HepG2 (cell line): ENCODE results near the gene LGI4. TPM values are rescaled to one million over a fixed set of nuclear protein-coding genes. Genes with fewer than 3 reads are reported as not detected.
A peak's percentile ranks its signal among the peaks of the same experiment; 100 is the strongest.

ENCODE experiments used
- ESRRA ChIP-seq: sonication (generic); formaldehyde crosslinking; IDR thresholded peaks from 2 replicates; pipeline ENCODE4 v1.5.1; 2020; ENCODE audit warnings: mild to moderate bottlenecking, low read depth, missing genetic modification reagents
- KAT8 ChIP-seq: IDR thresholded peaks from 2 replicates; pipeline ENCODE4 v1.6.1; 2016; ENCODE audit warnings: missing genetic modification reagents, missing compliant biosample characterization
- RARA ChIP-seq: IDR thresholded peaks from 2 replicates; pipeline ENCODE4 v1.6.1; 2016; ENCODE audit warnings: missing genetic modification reagents, missing compliant biosample characterization
- ZKSCAN5 ChIP-seq: sonication (generic); formaldehyde crosslinking; IDR thresholded peaks from 2 replicates; pipeline ENCODE4 v1.5.1; 2020; ENCODE audit warnings: mild to moderate bottlenecking, missing genetic modification reagents
- ZNF124 ChIP-seq: sonication (generic); formaldehyde crosslinking; IDR thresholded peaks from 2 replicates; pipeline ENCODE4 v1.4.0; 2020; ENCODE audit warnings: missing genetic modification reagents
- ZNF292 ChIP-seq: sonication (generic); formaldehyde crosslinking; IDR thresholded peaks from 2 replicates; pipeline ENCODE4 v1.8.1; 2022; ENCODE audit warnings: mild to moderate bottlenecking, low read depth, missing genetic modification reagents, borderline replicate concordance
- ZNF772 ChIP-seq: sonication (generic); formaldehyde crosslinking; IDR thresholded peaks from 2 replicates; pipeline ENCODE4 v1.5.0; 2020; ENCODE audit warnings: mild to moderate bottlenecking, missing genetic modification reagents
- ZNF792 ChIP-seq: IDR thresholded peaks from 2 replicates; pipeline ENCODE4 v1.6.1; 2016
- ZSCAN25 ChIP-seq: sonication (generic); formaldehyde crosslinking; IDR thresholded peaks from 2 replicates; pipeline ENCODE4 v1.8.0; 2022; ENCODE audit warnings: mild to moderate bottlenecking, missing genetic modification reagents
- ZSCAN29 ChIP-seq: sonication (generic); formaldehyde crosslinking; conservative IDR thresholded peaks from 2 replicates; pipeline ENCODE4 v1.4.0; 2020; ENCODE audit warnings: mild to moderate bottlenecking, missing genetic modification reagents
- ZSCAN31 ChIP-seq: sonication (generic); formaldehyde crosslinking; IDR thresholded peaks from 2 replicates; pipeline ENCODE4 v1.5.0; 2020; ENCODE audit warnings: low read depth, mild to moderate bottlenecking, missing genetic modification reagents
- polyA plus RNA-seq, 8 experiments: library from polyadenylated mRNA; depleted of rRNA in 3 of 8; stranded (reverse) in 7 of 8; unstranded in 1 of 8; fragments of >200 nt; fragmentation: Illumina TruSeq in 4 of 8; extraction: Trizol in 4 of 8; gene quantifications; 2 replicates each; pipeline versions ENCODE4 v1.2.1 to v1.2.3, GENCODE V29; 2011 to 2016; ENCODE audit warnings: low read depth in 4 of 8, missing spikeins in 1 of 8, mixed read lengths in 1 of 8; ENCODE audit not compliant: insufficient read depth in 1 of 8
- total RNA-seq, 5 experiments: library from RNA; depleted of rRNA; stranded (reverse); fragments of >200 nt; fragmentation: Illumina TruSeq; extraction: Trizol; gene quantifications; 2 replicates each; pipeline ENCODE4 v1.2.3, GENCODE V29; 2016; ENCODE audit warnings: low read depth in 1 of 5
- TF ChIP-seq, protein P1 (sequence below): sonication (generic); formaldehyde crosslinking; IDR thresholded peaks from 2 replicates; pipeline ENCODE4 v1.8.0; 2022; ENCODE audit warnings: missing genetic modification reagents, mild to moderate bottlenecking, moderate library complexity, borderline replicate concordance
- TF ChIP-seq, protein P2 (sequence below): sonication (generic); formaldehyde crosslinking; IDR thresholded peaks from 2 replicates; pipeline ENCODE4 v1.5.1; 2020; ENCODE audit warnings: missing genetic modification reagents, mild to moderate bottlenecking, borderline replicate concordance
- TF ChIP-seq, protein P3 (sequence below): sonication (generic); formaldehyde crosslinking; IDR thresholded peaks from 2 replicates; pipeline ENCODE4 v1.5.1; 2020; ENCODE audit warnings: missing genetic modification reagents, mild to moderate bottlenecking, borderline replicate concordance
- TF ChIP-seq, protein P4 (sequence below): IDR thresholded peaks from 2 replicates; pipeline ENCODE4 v1.6.1; 2016; ENCODE audit warnings: low read depth
- TF ChIP-seq, protein P5 (sequence below): sonication (generic); formaldehyde crosslinking; conservative IDR thresholded peaks from 2 replicates; pipeline ENCODE4 v1.4.0; 2020; ENCODE audit warnings: mild to moderate bottlenecking, missing genetic modification reagents, moderate library complexity

LGI4 gene
- total and polyA plus RNA-seq, 2 of the 13 experiments (the other 11 are each of a cell fraction or from before 2014, with no cell fraction given) = 2.8 TPM; not detected in 1

DNA sequence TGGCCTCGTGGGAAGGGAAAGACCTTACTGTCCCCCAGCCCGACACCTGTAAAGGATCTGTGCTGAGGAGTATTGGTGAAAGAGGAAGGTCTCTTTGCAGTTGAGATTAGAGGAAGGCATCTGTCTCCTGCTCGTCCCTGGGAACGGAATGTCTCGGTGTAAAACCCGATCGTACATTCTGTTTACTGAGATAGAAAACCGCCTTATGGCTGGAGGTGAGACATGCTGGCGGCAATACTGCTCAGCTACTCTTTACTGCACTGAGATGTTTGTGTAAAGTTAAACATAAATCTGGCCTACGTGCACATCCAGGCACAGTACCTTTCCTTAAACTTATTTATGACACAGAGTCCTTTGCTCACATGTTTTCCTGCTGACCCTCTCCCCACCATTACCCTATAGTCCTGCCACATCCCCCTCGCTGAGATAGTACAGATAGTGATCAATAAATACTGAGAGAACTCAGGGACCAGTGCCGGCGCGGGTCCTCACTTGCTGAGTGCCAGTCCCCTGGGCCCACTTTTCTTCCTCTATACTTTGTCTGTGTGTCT, 5.1 kb downstream of the LGI4 start (continued):
- TF ChIP-seq, protein P1, sequence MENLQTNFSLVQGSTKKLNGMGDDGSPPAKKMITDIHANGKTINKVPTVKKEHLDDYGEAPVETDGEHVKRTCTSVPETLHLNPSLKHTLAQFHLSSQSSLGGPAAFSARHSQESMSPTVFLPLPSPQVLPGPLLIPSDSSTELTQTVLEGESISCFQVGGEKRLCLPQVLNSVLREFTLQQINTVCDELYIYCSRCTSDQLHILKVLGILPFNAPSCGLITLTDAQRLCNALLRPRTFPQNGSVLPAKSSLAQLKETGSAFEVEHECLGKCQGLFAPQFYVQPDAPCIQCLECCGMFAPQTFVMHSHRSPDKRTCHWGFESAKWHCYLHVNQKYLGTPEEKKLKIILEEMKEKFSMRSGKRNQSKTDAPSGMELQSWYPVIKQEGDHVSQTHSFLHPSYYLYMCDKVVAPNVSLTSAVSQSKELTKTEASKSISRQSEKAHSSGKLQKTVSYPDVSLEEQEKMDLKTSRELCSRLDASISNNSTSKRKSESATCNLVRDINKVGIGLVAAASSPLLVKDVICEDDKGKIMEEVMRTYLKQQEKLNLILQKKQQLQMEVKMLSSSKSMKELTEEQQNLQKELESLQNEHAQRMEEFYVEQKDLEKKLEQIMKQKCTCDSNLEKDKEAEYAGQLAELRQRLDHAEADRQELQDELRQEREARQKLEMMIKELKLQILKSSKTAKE (CRISPR knock-in tag) = peak; percentile 60
- peak; percentile 38; the same call in 1 of the 2 replicates for TF ChIP-seq RARA (CRISPR knock-in tag)
- TF ChIP-seq ZNF292 (CRISPR knock-in tag) = peak; percentile 47; the same call in 1 of the 2 replicates
- TF ChIP-seq ZKSCAN5 (CRISPR knock-in tag) = peak; percentile 96
- peak; percentile 95 for TF ChIP-seq ZSCAN29 (CRISPR knock-in tag)
- peak; percentile 38; the same call in 1 of the 2 replicates for TF ChIP-seq ZSCAN31 (CRISPR knock-in tag)
- TF ChIP-seq, protein P2, sequence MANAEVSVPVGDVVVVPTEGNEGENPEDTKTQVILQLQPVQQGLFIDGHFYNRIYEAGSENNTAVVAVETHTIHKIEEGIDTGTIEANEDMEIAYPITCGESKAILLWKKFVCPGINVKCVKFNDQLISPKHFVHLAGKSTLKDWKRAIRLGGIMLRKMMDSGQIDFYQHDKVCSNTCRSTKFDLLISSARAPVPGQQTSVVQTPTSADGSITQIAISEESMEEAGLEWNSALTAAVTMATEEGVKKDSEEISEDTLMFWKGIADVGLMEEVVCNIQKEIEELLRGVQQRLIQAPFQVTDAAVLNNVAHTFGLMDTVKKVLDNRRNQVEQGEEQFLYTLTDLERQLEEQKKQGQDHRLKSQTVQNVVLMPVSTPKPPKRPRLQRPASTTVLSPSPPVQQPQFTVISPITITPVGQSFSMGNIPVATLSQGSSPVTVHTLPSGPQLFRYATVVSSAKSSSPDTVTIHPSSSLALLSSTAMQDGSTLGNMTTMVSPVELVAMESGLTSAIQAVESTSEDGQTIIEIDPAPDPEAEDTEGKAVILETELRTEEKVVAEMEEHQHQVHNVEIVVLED (CRISPR knock-in tag) = peak; percentile 58; the same call in 1 of the 2 replicates
- peak; percentile 54; the same call in 1 of the 2 replicates for TF ChIP-seq ZNF772
- TF ChIP-seq, protein P3, sequence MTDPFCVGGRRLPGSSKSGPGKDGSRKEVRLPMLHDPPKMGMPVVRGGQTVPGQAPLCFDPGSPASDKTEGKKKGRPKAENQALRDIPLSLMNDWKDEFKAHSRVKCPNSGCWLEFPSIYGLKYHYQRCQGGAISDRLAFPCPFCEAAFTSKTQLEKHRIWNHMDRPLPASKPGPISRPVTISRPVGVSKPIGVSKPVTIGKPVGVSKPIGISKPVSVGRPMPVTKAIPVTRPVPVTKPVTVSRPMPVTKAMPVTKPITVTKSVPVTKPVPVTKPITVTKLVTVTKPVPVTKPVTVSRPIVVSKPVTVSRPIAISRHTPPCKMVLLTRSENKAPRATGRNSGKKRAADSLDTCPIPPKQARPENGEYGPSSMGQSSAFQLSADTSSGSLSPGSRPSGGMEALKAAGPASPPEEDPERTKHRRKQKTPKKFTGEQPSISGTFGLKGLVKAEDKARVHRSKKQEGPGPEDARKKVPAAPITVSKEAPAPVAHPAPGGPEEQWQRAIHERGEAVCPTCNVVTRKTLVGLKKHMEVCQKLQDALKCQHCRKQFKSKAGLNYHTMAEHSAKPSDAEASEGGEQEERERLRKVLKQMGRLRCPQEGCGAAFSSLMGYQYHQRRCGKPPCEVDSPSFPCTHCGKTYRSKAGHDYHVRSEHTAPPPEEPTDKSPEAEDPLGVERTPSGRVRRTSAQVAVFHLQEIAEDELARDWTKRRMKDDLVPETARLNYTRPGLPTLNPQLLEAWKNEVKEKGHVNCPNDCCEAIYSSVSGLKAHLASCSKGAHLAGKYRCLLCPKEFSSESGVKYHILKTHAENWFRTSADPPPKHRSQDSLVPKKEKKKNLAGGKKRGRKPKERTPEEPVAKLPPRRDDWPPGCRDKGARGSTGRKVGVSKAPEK (CRISPR knock-in tag) = peak; percentile 84; the same call in 1 of the 2 replicates
- 0 out of 2 replicates have a peak, but pooled peaks have one; percentile 30 for TF ChIP-seq ESRRA
- peak; percentile 46; the same call in 1 of the 2 replicates for TF ChIP-seq KAT8 (CRISPR knock-in tag)
- TF ChIP-seq, protein P4, sequence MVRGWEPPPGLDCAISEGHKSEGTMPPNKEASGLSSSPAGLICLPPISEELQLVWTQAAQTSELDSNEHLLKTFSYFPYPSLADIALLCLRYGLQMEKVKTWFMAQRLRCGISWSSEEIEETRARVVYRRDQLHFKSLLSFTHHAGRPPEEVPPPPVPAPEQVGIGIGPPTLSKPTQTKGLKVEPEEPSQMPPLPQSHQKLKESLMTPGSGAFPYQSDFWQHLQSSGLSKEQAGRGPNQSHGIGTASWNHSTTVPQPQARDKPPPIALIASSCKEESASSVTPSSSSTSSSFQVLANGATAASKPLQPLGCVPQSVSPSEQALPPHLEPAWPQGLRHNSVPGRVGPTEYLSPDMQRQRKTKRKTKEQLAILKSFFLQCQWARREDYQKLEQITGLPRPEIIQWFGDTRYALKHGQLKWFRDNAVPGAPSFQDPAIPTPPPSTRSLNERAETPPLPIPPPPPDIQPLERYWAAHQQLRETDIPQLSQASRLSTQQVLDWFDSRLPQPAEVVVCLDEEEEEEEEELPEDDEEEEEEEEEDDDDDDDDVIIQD (CRISPR knock-in tag) = peak; percentile 44
- 0 out of 2 replicates have a peak, but pooled peaks have one; percentile 30 for TF ChIP-seq ZSCAN25 (CRISPR knock-in tag)
- TF ChIP-seq, protein P5, sequence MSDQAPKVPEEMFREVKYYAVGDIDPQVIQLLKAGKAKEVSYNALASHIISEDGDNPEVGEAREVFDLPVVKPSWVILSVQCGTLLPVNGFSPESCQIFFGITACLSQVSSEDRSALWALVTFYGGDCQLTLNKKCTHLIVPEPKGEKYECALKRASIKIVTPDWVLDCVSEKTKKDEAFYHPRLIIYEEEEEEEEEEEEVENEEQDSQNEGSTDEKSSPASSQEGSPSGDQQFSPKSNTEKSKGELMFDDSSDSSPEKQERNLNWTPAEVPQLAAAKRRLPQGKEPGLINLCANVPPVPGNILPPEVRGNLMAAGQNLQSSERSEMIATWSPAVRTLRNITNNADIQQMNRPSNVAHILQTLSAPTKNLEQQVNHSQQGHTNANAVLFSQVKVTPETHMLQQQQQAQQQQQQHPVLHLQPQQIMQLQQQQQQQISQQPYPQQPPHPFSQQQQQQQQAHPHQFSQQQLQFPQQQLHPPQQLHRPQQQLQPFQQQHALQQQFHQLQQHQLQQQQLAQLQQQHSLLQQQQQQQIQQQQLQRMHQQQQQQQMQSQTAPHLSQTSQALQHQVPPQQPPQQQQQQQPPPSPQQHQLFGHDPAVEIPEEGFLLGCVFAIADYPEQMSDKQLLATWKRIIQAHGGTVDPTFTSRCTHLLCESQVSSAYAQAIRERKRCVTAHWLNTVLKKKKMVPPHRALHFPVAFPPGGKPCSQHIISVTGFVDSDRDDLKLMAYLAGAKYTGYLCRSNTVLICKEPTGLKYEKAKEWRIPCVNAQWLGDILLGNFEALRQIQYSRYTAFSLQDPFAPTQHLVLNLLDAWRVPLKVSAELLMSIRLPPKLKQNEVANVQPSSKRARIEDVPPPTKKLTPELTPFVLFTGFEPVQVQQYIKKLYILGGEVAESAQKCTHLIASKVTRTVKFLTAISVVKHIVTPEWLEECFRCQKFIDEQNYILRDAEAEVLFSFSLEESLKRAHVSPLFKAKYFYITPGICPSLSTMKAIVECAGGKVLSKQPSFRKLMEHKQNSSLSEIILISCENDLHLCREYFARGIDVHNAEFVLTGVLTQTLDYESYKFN (CRISPR knock-in tag) = peak; percentile 94
- TF ChIP-seq ZNF124 (CRISPR knock-in tag) = 0 out of 2 replicates have a peak, but pooled peaks have one; percentile 24
- peak; percentile 60; the same call in 1 of the 2 replicates for TF ChIP-seq ZNF792
